CD4-positive, alpha-beta T cell treated with Interleukin-4 for 1 hour (primary cell): ENCODE measurements around the gene SLC15A1.

ENCODE experiments used
- DNase-seq, 2 donors: peaks; one replicate each; pipeline ENCODE4 v3.0.0-alpha.2; 2020 to 2022

The SLC15A1 gene

GRCh38 chr13:98746968-98747367 is 5.5 kb downstream of the SLC15A1 start:
- DNase-seq, result no peak

DNA sequence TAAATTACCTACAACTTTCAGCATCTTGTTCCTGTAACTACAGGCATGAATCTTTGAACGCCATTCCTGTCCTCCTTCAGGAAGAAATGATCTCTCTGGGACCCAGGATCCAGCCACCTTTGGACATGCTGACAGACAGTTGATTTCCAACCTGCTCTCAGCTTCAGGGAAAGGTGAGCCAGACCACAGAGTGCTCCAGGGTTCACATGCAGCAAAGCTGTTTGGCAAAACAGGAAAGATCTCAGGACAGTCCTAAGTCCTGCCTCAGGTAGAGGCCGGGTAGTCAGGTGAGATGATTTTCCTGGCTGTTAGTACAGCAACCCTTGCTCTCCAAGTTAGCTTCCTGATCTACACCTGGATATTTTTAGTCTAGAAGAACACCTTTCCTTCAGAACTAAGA is 9.1 kb downstream of the SLC15A1 start:
- no peak for DNase-seq

DNA sequence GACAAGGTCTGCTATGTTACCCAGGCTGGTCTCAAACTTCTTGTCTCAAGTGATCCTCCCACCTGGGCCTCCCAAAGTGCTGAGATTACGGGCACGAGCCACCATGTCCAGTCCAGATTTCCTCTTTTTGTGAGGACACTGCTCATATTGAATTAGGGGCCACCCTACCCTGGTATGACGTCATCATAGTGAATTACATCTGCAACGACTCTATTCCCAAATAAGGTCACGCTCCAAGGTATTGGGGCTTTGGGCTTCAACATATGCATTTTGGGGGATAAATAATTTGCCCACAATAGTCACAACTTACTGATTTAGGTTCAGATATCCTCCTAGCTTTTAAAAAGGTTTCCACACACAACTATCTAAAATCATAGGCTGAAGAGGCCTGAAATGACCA is 9.5 kb downstream of the SLC15A1 start:
- DNase-seq, result no peak

GRCh38 chr13:98741741-98742435 is 10.6 kb downstream of the SLC15A1 start:
- no peak for DNase-seq

- no peak for DNase-seq
These were observed 12.3 kb downstream of the SLC15A1 start for GRCh38 chr13:98740131-98740530.

GRCh38 chr13:98738993-98739392 is 13.5 kb downstream of the SLC15A1 start:
- no peak for DNase-seq

GRCh38 chr13:98738213-98738612 is 14.3 kb downstream of the SLC15A1 start:
- no peak for DNase-seq

GRCh38 chr13:98731925-98732324 is 20.5 kb downstream of the SLC15A1 start:
- DNase-seq, result no peak

DNA sequence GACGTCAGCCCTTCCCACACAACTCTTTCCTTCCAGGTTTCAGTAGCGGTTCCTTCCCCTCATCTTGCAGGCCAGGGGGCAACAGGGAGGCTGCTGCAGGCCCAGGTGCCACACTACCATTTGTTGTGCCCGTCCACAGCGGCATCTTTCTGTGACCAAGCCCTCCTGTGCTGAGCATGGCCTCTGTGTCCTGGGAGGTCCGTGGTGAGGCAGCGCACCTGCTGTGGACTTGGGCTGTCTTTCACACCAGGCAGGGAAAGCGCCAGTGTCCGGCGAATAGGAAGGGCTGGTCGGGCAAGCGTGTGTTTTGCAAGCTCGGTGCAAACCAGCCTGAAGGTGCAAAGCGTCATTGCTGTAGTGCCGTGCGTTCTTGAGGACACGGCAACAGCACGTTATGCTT is 21.4 kb downstream of the SLC15A1 start:
- no peak for DNase-seq

DNA sequence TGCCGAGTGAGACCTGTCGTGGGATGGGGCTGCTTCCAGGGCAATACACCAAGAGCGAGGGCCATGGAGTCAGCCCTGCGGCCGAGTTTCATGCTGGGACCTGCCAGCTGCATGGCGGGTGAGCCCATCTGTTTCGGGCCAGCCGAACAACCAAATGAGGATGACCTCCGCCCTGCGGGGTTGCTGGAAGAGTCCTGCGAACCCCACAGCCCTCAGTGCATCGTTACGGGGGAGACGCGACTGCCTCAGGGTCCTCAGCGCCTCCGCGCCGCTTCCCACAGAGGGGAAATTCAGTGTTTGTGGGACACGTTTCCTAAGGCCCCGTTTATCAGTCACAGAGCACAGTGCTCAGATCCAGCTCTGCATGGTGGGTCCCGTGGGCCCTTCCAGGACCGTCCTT is 22.0 kb downstream of the SLC15A1 start:
- DNase-seq, result no peak

DNA sequence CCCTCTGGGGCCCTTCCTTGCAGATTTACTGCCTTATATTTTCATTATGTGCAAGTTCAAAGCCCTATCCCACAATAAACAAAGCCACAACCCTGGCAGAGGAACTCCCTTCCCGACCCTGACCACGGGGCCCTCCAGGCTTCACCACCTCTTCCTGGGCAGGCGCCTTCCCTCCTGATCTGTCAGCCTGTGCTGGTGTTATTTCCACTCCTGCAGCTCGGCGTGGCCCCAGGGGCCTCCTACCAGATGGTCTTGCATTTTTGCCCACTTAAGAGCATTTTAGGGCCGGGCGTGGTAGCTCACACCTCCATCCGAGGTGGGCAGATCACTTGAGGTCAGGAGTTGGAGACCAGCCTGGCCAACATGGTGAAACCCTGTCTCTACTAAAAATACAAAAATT is 22.8 kb downstream of the SLC15A1 start:
- DNase-seq, result no peak

DNA sequence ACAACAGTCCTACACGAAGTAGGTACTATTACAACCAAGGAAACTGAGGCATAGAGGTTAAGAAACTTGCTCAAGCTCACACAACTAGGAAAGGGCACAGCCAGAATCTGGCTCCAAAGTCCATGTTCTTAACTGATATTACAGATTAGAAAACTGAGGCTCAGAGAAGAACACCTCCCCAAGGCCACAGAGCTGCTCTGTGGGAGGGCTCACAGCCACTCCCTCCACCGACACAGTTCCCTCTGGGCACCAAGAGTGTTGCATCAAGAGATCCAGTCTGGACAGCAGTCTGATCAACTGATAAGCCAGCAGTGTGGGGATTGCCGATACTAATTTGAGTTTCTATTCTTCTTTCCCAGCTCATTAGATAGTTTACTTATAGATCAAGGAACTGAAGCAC is 29.5 kb downstream of the SLC15A1 start:
- no peak for DNase-seq

DNA sequence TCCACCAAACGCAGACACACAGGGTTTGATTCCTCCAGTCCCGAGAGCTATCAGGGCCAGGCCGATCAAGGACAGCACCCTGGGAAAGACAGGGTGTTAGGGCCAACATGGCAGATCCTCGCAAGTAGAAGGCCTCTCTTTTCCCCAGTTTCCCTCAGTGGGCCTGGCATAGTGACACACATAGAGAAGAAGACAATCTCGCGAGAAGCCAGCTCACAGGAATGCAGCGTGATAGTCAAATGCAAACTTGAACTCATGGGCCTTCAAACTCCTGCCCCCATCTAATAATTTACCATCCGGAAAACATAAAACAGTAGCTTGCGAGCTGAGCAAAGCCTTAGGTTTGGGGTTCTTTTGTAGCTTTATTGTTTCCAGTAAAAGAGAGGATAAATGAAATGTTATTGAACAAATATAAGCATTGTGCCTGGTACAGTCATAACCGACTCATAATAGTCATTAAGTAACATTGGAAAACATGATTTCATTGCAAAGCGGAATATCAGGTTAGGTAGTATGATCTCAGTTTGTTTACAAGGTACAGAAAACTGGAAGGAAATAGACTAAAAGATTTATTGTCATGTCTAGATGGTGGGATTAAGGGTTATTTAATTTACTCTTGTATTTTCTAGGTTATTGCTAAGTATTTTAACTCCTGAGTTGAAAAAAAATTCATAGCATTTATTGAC is 30.5 kb downstream of the SLC15A1 start:
- no peak for DNase-seq

DNA sequence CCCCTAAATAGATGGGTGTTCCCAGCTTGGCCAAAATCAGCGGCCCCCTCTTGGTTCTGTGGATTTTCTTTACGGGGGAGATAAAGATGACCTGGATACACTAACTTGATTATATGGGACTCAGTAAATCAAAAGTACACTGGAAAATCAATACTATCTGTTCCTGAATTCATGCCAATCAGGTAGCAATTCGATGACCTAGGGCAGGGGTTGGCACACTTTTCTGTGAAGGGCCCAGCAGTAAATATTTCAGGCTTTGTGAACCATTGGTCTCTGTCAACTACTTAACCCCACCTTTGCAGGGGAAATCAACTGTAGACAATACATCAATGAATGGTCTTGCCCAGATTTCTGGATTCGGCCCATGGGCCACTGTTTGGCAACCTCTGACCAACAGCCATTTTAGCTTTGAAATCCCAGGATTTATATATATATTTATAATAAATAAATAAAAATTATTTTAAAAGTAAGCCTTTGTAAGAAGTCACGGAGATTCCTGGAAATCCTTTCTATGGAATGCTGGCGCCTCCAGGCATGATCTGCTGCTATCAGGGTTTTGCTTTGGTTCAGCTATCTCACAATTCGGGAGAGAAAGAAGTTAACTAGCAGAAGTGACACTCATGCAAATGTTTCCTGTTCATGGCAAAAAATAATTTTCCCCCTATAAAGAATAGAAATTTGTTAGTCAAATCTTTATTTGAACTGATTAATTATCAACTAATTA is 32.8 kb downstream of the SLC15A1 start:
- no peak for DNase-seq

DNA sequence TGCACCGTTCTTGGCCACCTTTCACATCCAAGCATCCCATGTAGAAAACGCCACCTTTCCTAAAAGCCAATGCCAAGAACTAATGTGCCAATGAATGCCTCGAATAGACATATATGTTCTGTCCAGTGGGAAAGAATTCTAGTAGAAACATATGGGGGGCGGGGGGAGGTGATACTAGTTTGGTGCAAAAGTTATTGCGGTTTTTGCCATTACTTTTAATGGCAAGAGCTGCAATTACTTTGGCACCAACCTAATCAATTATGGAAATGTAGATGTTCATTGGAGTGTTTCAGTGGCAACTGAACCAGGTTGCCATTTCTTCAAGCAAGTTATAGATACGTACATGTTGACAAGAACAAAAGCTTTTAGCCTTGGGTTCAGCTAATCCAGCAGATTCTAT is 34.6 kb downstream of the SLC15A1 start:
- no peak for DNase-seq

GRCh38 chr13:98717256-98717655 is 35.2 kb downstream of the SLC15A1 start:
- DNase-seq, result no peak

- DNase-seq, result no peak
These were observed 42.0 kb downstream of the SLC15A1 start for GRCh38 chr13:98710521-98710920.

DNA sequence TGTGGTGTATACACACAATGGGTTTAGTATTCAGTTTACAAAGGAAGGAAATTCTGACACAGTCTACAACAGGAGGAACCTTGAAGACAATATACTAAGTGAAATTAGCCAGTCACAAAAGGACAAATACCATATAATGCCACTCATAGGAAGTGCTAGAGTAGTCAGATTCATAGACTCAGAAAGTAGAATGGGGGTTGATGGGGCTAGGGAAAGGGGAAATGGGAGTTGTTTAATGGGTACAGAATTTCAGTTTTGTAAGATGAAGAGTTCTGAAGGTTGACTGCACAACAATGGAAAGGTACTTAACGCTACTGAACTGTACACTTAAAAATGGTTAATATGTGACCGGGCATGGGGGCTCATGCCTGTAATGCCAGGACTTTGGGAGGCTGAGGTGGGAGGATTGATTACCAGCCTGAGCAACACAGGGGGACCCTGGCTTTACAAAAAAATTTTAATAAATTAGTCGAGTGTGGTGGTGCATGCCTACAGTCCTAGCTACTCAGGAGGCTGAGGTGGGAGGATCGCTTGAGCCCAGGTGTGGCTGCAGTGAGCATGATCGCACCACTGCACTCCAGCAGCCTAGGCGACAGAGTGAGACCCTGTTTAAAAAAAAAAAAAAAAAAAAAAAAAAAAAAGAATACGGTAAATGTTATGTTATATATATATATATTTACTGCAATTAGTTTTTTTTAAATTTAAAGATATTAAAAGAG is 45.0 kb downstream of the SLC15A1 start:
- no peak for DNase-seq

- no peak for DNase-seq
These were observed 45.9 kb downstream of the SLC15A1 start for GRCh38 chr13:98706446-98707110.

GRCh38 chr13:98697791-98698190 is 54.7 kb downstream of the SLC15A1 start:
- DNase-seq, result no peak

DNA sequence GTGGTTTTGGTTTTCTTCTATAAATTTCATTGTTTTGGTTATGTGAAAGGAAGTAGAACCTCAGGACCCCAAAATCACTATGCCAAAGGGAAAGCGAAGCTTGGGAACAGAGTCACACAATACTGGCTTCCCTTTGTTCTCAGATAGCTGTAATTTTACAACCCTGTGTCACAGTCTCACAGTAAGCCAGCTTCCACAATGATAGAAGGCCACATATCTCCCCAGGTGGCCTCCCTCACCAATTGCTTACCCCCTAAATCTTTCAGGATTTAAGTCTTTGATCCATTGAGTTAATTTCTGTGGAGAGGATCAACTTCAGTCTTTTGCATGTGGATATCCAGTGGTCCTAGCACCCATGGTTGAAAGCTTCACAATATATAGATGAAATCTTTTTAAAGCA is 58.7 kb downstream of the SLC15A1 start:
- DNase-seq, result no peak

GRCh38 chr13:98691360-98691759 is 61.1 kb downstream of the SLC15A1 start:
- no peak for DNase-seq
